Kidney epithelial cell (primary cell): Measurements from ENCODE around the gene GRM5. TPM values are rescaled to one million over a fixed set of nuclear protein-coding genes. Genes with fewer than 3 reads are reported as not detected.

Source experiments
- DNase-seq: peaks from one replicate; pipeline ENCODE4 v3.0.0-alpha.2; 2010; ENCODE audit warnings: low read depth
- H3K27me3 ChIP-seq: 2 replicates; pipeline ENCODE4 v1.6.0; 2011; ENCODE audit warnings: low read length; ENCODE audit not compliant: control insufficient read depth, insufficient read depth
- H3K36me3 ChIP-seq: 2 replicates; pipeline ENCODE4 v1.5.1; 2011; ENCODE audit warnings: low read length; ENCODE audit not compliant: control insufficient read depth, insufficient read depth
- H3K4me3 ChIP-seq: 2 replicates; pipeline ENCODE4 v1.5.1; 2011; ENCODE audit warnings: low read depth, mild to moderate bottlenecking, control low read depth, low read length
- total RNA-seq: library from RNA; depleted of rRNA; stranded (reverse); fragments of >200 nt; gene quantifications from 2 replicates; pipeline ENCODE4 v1.2.3, GENCODE V29; 2015
- TF ChIP-seq, protein P1 (sequence below): IDR thresholded peaks from 2 replicates; pipeline ENCODE4 v1.5.1; 2011; ENCODE audit warnings: mild to moderate bottlenecking, moderate library complexity, low read length, control low read depth, inconsistent platforms; ENCODE audit not compliant: insufficient read depth, poor library complexity, severe bottlenecking

GRM5 gene
- total RNA-seq, 1 donor from 2014 or later = 0.17 TPM

DNA sequence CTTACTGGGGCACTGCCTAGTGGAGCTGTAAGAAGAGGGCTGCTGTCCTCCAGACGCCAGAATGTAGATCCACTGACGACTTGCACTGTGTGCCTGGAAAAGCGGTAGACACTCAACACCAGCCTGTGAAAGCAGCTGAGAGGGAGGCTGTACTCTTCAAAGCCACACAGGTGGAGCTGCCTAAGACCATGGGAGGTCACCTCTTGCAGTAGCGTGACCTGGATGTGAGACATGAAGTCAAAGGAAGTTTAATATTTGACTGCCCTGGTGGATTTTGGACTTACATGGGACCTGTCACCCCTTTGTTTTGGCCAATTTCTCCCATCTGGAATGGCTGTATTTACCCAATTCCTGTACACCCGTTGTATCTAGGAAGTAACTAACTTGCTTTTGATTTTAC is 531.6 kb downstream of the GRM5 start:
- no peak for DNase-seq
- no peaks in the 10 kb centered on the region for H3K27me3 ChIP-seq
- TF ChIP-seq, protein P1, sequence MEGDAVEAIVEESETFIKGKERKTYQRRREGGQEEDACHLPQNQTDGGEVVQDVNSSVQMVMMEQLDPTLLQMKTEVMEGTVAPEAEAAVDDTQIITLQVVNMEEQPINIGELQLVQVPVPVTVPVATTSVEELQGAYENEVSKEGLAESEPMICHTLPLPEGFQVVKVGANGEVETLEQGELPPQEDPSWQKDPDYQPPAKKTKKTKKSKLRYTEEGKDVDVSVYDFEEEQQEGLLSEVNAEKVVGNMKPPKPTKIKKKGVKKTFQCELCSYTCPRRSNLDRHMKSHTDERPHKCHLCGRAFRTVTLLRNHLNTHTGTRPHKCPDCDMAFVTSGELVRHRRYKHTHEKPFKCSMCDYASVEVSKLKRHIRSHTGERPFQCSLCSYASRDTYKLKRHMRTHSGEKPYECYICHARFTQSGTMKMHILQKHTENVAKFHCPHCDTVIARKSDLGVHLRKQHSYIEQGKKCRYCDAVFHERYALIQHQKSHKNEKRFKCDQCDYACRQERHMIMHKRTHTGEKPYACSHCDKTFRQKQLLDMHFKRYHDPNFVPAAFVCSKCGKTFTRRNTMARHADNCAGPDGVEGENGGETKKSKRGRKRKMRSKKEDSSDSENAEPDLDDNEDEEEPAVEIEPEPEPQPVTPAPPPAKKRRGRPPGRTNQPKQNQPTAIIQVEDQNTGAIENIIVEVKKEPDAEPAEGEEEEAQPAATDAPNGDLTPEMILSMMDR = no peak
- no peaks in the 10 kb centered on the region for H3K36me3 ChIP-seq
- no peak overlapping the region for H3K4me3 ChIP-seq

DNA sequence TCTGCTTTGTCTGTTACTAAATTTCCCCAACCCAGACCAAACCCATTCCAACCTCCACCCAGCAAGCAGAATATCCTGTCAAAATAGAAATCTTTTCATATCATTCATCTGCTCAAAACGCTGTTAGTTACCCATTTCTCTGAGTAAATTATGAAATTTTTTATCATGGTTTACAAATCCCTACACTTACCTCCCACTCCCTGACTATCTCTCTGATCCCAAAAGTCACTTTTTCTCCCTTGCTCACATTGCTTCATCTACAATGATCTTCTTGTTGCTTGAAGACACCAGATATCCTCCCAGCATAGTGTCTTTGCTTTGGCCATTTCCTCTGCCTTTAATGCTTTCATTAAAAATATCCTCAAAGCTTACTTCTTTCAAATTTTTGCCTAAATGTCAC is 532.8 kb downstream of the GRM5 start:
- H3K4me3 ChIP-seq = no peak overlapping the region
- no peaks in the 10 kb centered on the region for H3K27me3 ChIP-seq
- DNase-seq = no peak
- H3K36me3 ChIP-seq = no peaks in the 10 kb centered on the region
- TF ChIP-seq, protein P1 = no peak

DNA sequence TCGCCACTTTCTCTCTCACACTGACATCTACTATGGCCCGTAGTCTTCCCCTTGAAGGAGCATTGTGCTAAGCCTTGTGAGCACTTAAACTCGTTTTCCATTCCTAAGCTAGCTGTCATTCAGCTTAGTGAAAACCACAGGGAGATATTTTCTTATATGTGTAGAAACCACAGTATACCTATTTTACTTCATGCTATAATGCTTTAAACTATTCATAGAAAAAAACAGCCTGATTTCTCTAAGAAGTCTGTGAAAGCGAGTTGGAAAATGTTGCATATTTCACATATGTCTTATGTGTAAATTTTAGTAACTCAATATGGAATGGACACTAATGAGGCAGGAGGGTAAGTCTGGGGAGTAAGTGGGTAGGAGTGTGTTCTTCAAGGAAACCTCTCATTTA is 534.0 kb downstream of the GRM5 start:
- H3K27me3 ChIP-seq = no peaks in the 10 kb centered on the region
- H3K4me3 ChIP-seq = no peak overlapping the region
- no peak for DNase-seq
- TF ChIP-seq, protein P1 = no peak
- H3K36me3 ChIP-seq = no peaks in the 10 kb centered on the region

DNA sequence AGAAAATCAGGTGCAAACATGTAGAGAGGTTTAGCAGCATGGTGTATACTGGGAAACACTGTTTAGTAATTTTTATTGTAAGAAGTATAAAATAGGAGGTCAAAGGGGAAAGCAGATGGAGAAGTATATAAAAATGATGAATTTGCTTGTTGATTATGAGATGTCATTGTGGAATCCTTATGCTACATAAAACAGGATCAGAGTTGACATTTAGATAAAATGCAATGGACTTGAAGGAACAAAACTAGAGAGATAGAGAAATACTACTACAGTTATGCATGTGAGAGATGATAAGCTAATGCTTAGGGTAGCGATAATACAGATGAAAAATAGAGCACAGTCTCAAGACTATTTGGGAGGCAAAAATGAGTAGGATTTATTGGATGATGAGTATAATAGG is 536.4 kb downstream of the GRM5 start:
- TF ChIP-seq, protein P1 = no peak
- Histone ChIP-seq H3K36me3 (no peaks in the 10 kb centered on the region), H3K4me3 (no peak overlapping the region), H3K27me3 (no peaks in the 10 kb centered on the region)
- no peak for DNase-seq

DNA sequence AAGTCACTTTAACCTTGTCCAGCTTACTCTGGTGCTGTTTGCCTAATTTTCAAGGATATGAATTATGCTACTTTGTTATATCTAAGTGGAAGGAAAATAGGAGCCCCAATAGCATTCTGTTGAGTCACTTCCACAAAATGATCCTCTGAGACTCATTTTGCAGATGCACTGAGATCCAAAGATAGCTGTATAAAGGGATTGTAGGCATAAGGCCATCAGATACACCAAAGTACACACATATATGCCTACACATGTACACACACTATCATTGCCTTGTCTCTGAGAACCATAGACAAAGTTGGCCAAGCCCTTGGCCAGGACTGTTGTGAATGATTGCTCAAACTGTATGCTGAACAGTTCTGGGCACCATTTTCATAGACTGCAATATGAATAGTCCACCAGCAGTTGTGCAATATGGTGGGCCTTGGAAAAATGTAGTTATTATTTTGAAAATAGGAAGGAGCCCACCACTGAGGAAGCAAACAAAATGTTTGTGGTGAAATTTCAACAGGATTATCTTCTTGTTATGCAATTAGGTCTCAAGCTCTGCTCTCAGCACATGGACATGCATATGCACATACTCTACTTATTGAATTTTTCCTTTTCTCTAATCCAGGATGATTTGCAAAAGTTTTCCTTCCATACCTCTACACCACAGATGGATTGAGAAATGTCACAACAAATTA is 542.3 kb downstream of the GRM5 start:
- no peak for DNase-seq
- no peak overlapping the region for H3K4me3 ChIP-seq
- TF ChIP-seq, protein P1 = no peak
- H3K36me3 ChIP-seq = no peaks in the 10 kb centered on the region
- no peaks in the 10 kb centered on the region for H3K27me3 ChIP-seq
